ENCODE results near the gene IGFN1.
A peak's percentile ranks its signal among the peaks of the same experiment; 100 is the strongest.

Gene IGFN1

DNA sequence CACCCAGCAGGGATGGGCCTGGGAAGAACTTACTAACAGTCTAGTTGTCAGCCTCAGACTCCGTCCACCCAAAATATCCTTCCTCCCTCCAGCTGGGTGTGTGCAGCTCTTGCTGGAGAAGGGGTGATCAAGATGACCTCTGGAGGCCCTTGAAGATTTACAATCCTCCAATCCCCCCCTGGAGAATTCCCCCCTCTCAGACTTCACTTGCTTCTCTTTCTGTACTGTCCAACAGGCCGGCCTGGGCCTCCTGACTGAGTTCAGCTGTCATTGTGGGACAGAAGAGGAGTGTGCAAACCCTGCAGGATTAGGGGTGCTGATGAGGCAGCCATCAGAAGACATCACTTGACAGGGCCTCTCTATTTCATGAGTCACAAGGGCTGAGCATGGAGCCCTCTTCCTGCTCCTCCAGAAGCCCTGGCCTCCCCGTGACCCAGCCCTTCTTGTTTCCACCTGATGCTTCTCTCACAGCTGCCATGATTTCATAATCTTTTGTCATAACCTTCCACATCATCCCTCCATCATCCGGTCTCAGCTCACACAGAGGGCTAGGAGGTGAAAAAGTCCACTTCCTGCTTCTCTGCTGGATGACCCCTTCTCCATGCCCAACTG, 17.5 kb upstream of the IGFN1 start:
- TF ChIP-seq, protein P1, sequence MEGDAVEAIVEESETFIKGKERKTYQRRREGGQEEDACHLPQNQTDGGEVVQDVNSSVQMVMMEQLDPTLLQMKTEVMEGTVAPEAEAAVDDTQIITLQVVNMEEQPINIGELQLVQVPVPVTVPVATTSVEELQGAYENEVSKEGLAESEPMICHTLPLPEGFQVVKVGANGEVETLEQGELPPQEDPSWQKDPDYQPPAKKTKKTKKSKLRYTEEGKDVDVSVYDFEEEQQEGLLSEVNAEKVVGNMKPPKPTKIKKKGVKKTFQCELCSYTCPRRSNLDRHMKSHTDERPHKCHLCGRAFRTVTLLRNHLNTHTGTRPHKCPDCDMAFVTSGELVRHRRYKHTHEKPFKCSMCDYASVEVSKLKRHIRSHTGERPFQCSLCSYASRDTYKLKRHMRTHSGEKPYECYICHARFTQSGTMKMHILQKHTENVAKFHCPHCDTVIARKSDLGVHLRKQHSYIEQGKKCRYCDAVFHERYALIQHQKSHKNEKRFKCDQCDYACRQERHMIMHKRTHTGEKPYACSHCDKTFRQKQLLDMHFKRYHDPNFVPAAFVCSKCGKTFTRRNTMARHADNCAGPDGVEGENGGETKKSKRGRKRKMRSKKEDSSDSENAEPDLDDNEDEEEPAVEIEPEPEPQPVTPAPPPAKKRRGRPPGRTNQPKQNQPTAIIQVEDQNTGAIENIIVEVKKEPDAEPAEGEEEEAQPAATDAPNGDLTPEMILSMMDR (conservative IDR thresholded peaks at IDR 0.05) = no peak

GRCh38 chr1:201173736-201174135, 16.9 kb upstream of the IGFN1 start:
- TF ChIP-seq, protein P1 (conservative IDR thresholded peaks at IDR 0.05) = no peak
- H3K27ac ChIP-seq = peak overlapping the region; percentile 38

More for the DNA sequence above, 17.5 kb upstream of the IGFN1 start:
- H3K27ac ChIP-seq = peak overlapping the region; percentile 38; the same call in 1 of the 2 replicates

DNA sequence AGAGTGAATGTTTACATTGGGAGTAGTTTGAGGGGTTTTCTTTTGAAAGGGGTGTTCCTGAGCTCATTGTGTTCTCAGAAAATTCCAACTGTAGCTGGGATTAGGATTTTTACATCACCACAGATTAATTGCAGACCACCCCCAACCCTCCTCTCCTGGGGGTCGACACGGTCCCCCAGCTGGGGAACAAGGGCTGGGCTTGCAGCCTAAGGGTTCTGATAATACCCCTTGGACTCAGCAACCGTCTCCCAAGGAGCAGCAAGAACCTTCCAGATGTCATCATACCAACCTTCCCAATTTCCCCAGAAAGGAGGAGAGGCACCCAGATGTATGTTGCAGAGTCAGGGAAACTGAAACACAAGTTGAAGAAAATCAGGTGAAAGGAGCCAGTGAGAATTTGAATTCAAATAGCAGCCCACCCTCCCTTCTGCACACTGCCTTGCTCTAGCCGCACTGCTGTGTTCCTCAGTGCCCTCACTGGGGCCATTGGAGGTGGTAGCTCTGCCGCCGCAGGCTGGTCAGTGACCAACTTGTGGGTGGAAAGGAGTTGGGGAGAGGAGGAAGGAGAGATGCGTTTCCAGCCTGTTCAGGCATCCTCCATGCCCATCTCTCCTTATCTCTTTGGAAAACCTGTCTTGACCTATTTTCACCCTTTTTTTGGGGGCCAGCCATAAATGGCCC, 14.7 kb upstream of the IGFN1 start:
- TF ChIP-seq, protein P1 (conservative IDR thresholded peaks at IDR 0.05) = no peak
- H3K27ac ChIP-seq = no peak overlapping the region

GRCh38 chr1:201176940-201177339, 13.7 kb upstream of the IGFN1 start:
- TF ChIP-seq, protein P1 (conservative IDR thresholded peaks at IDR 0.05) = no peak
- no peak overlapping the region for H3K27ac ChIP-seq

GRCh38 chr1:201178718-201179117, 11.9 kb upstream of the IGFN1 start:
- no peak overlapping the region for H3K27ac ChIP-seq
- TF ChIP-seq, protein P1 (conservative IDR thresholded peaks at IDR 0.05) = no peak

DNA sequence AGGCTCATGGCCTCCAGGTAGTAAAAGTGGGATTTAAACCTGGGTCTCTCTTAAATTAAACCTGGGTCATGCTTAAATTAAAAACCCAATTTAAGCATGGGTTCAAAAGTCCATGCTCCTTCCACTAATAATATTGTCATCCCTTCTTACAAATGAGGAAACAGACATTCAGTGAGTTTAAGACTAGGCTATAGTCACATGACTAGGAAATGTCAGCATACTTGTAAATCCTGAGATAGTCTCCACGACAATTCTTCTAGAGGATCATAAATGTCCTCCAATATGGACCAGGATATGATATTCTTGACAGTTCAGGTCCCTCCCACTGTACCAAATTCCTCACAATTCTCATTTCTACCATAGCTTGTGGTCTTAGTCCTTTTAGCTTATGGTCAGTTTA, 10.5 kb upstream of the IGFN1 start:
- no peak overlapping the region for H3K27ac ChIP-seq
- TF ChIP-seq, protein P1 (conservative IDR thresholded peaks at IDR 0.05) = no peak

DNA sequence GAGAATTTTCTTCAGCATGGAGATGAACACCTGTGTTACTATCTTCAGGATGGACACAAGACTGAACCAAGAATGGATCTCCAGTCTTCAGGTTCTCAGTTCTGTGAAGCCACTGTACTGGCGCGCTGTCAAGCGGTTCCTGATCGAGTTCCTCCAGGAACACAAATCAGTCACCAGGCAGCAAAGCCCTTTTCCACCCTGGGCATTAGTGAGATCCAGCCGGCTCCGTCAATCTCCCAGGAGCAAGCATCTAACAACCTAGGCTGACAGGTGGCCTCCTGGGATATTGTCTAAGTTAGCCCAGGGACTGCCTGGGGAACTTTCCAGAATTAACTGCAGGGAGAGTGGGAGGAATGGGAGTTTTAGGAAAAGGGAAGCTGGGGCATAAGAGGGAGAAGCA, 9.7 kb upstream of the IGFN1 start:
- TF ChIP-seq, protein P1 (conservative IDR thresholded peaks at IDR 0.05) = no peak
- H3K27ac ChIP-seq = no peak overlapping the region
